ENCODE data around the gene MYOCOS.

MYOCOS gene

DNA sequence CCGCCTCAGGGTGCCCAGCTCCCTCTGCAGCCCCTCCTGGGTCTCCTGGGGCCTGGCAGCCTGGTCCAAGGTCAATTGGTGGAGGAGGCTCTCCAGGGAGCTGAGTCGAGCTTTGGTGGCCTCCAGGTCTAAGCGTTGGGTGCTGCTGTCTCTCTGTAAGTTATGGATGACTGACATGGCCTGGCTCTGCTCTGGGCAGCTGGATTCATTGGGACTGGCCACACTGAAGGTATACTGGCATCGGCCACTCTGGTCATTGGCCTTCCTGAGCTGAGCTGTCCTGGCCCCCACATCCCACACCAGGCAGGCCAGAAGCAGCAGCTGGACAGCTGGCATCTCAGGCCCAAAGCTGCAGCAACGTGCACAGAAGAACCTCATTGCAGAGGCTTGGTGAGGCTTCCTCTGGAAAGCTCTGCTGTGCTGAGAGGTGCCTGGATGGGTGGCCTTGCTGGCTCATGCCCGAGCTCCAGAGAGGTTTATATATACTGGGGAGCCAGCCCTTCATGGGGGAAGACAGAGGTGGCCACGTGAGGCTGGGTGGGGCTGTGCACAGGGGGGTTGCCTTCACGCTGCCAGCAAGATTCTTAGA, 30.3 kb downstream of the MYOCOS start, which contains the start of gene MYOC:
Gene MYOC (minus strand): TSS at position 455 of the 589 bp plus-strand sequence. CDS start 77 bp downstream, at position 378.
- no peaks in the 10 kb centered on the region for H3F3A ChIP-seq (ENCODE audit: control insufficient read depth, insufficient read depth)
- H3K4me3 ChIP-seq (ENCODE audit: low read length): no peak within 1 kb of the TSS
- H3K27ac ChIP-seq (ENCODE audit: low read depth, low read length): no peak within 1 kb of the TSS
- no peaks in the 10 kb centered on the region for H3K36me3 ChIP-seq (ENCODE audit: control insufficient read depth, low read length)
- no peak within 1 kb of the TSS for H3K4me2 ChIP-seq (ENCODE audit: low read length)
- no peaks in the 10 kb centered on the region for H3K9me3 ChIP-seq (ENCODE audit: control insufficient read depth, insufficient read depth, low read length)
- peaks cover 4% of the 10 kb centered on the region for H3K4me1 ChIP-seq (ENCODE audit: control insufficient read depth, low read length)
- no peaks in the 10 kb centered on the region for H3K9me2 ChIP-seq (replicated peaks; ENCODE audit: control insufficient read depth, low read length)
- H3K79me2 ChIP-seq (ENCODE audit: control insufficient read depth, low read length): no peaks in the 10 kb centered on the region
- H3K27me3 ChIP-seq (ENCODE audit: control insufficient read depth, low read length): peaks cover 35% of the 10 kb centered on the region
- TF ChIP-seq, protein P1, sequence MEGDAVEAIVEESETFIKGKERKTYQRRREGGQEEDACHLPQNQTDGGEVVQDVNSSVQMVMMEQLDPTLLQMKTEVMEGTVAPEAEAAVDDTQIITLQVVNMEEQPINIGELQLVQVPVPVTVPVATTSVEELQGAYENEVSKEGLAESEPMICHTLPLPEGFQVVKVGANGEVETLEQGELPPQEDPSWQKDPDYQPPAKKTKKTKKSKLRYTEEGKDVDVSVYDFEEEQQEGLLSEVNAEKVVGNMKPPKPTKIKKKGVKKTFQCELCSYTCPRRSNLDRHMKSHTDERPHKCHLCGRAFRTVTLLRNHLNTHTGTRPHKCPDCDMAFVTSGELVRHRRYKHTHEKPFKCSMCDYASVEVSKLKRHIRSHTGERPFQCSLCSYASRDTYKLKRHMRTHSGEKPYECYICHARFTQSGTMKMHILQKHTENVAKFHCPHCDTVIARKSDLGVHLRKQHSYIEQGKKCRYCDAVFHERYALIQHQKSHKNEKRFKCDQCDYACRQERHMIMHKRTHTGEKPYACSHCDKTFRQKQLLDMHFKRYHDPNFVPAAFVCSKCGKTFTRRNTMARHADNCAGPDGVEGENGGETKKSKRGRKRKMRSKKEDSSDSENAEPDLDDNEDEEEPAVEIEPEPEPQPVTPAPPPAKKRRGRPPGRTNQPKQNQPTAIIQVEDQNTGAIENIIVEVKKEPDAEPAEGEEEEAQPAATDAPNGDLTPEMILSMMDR (IDR thresholded peaks at IDR 0.05; ENCODE audit: low read depth, low read length, poor library complexity, severe bottlenecking): no peak
- TF ChIP-seq EZH2phosphoT487 (IDR thresholded peaks at IDR 0.05; ENCODE audit: borderline replicate concordance, low read length): no peak
- no peaks in the 10 kb centered on the region for H4K20me1 ChIP-seq (ENCODE audit: control insufficient read depth, insufficient read depth, low read depth, low read length)

DNA sequence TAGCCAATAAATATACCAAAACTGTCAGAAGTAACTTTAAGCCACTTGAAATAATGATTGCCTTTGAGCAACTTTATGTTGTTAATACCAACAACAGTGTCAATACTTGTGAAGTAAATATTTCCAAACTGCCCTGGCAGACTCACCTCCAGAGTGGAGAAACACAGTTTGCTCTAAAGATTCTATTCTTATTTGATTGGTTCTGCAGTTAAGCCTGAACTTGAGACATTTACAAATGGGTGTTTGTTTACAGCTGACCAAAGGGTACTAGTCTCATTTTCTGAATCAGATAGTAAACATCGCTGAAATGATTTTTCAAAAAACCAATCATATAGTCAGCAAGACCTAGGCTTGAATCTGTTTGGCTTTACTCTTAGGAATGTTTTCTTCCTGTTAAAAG, 31.8 kb downstream of the MYOCOS start:
- Histone ChIP-seq H3K9me2 (replicated peaks; ENCODE audit: control insufficient read depth, low read length) (no peaks in the 10 kb centered on the region), H3K36me3 (ENCODE audit: control insufficient read depth, low read length) (no peaks in the 10 kb centered on the region), H4K20me1 (ENCODE audit: control insufficient read depth, insufficient read depth, low read depth, low read length) (no peaks in the 10 kb centered on the region), H3K4me2 (ENCODE audit: low read length) (no peak overlapping the region), H3K27ac (ENCODE audit: low read depth, low read length) (no peak overlapping the region), H3K9me3 (ENCODE audit: control insufficient read depth, insufficient read depth, low read length) (no peaks in the 10 kb centered on the region), H3K4me3 (ENCODE audit: low read length) (no peak overlapping the region), H3F3A (ENCODE audit: control insufficient read depth, insufficient read depth) (no peaks in the 10 kb centered on the region), H3K4me1 (ENCODE audit: control insufficient read depth, low read length) (peaks cover 4% of the 10 kb centered on the region), H3K79me2 (ENCODE audit: control insufficient read depth, low read length) (no peaks in the 10 kb centered on the region), H3K27me3 (ENCODE audit: control insufficient read depth, low read length) (peaks cover 35% of the 10 kb centered on the region)
- TF ChIP-seq EZH2phosphoT487 (IDR thresholded peaks at IDR 0.05; ENCODE audit: borderline replicate concordance, low read length): no peak
- TF ChIP-seq, protein P1 (IDR thresholded peaks at IDR 0.05; ENCODE audit: low read depth, low read length, poor library complexity, severe bottlenecking): no peak

DNA sequence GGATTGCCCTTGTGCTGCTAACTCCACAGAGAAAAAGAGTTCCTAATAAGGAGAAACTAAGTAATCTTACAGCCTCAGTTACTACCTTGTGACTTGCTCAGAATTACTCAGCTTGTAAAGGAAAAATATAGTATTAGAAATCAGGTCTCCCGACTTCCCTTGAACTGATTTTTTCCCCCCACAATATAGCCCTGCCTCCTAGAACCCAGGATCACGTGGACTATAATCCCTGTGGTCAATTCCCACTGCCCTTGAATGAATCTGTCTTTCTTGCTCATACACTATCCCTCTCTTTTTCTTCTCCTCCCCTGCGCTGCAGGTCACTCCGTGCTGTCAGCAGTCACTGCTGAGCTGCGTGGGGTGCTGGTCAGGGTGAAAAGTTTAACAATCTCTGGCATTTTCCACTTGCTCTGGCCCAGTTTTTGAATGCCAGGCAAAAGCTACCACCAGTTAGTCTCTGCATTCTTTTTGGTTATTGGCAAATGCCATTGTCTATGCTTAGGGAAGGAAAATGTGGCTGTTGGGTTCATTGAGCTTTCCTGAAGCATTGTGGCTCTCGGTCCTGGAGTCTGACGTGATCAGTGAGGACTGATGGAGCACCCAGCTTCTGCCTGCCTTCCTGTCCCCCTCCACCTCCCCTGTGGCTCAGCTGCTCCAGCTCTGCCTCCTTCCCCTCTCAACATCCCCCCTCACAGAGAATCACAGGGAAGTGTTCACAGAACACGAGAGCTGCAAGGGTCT, 32.3 kb downstream of the MYOCOS start:
- Histone ChIP-seq H3K4me3 (ENCODE audit: low read length) (no peak overlapping the region), H4K20me1 (ENCODE audit: control insufficient read depth, insufficient read depth, low read depth, low read length) (no peaks in the 10 kb centered on the region), H3K4me1 (ENCODE audit: control insufficient read depth, low read length) (peaks cover 4% of the 10 kb centered on the region), H3K9me2 (replicated peaks; ENCODE audit: control insufficient read depth, low read length) (no peaks in the 10 kb centered on the region), H3K9me3 (ENCODE audit: control insufficient read depth, insufficient read depth, low read length) (no peaks in the 10 kb centered on the region), H3K27me3 (ENCODE audit: control insufficient read depth, low read length) (peaks cover 35% of the 10 kb centered on the region), H3F3A (ENCODE audit: control insufficient read depth, insufficient read depth) (no peaks in the 10 kb centered on the region), H3K79me2 (ENCODE audit: control insufficient read depth, low read length) (no peaks in the 10 kb centered on the region), H3K4me2 (ENCODE audit: low read length) (no peak overlapping the region), H3K27ac (ENCODE audit: low read depth, low read length) (no peak overlapping the region), H3K36me3 (ENCODE audit: control insufficient read depth, low read length) (no peaks in the 10 kb centered on the region)
- TF ChIP-seq EZH2phosphoT487 (IDR thresholded peaks at IDR 0.05; ENCODE audit: borderline replicate concordance, low read length): no peak
- TF ChIP-seq, protein P1 (IDR thresholded peaks at IDR 0.05; ENCODE audit: low read depth, low read length, poor library complexity, severe bottlenecking): no peak
